ENCODE results near the gene SCARB2. TPM values are rescaled to one million over a fixed set of nuclear protein-coding genes. Genes with fewer than 3 reads are reported as not detected.

Gene SCARB2
- total and polyA plus RNA-seq, 2 of the 4 experiments (the other 2 are of a cell fraction): 69.2 to 102 TPM

GRCh38 chr4:76256968-76257367 is 43.3 kb upstream of the SCARB2 start:
- TF ChIP-seq RCOR1 (IDR thresholded peaks at IDR 0.05; ENCODE audit: insufficient replicate concordance, low read length): no peak
- no peak for TF ChIP-seq BHLHE40 (IDR thresholded peaks at IDR 0.05; ENCODE audit: low read depth, low read length)
- no peak for TF ChIP-seq NFE2L2 (IDR thresholded peaks at IDR 0.05; ENCODE audit: low read depth, low read length)
- no peak for TF ChIP-seq MXI1 (IDR thresholded peaks at IDR 0.05; ENCODE audit: borderline replicate concordance, low read depth, low read length)
- no peak for TF ChIP-seq MAFK (IDR thresholded peaks at IDR 0.05; ENCODE audit: low read depth, low read length)
- TF ChIP-seq CEBPB (IDR thresholded peaks at IDR 0.05; ENCODE audit: low read depth, low read length): no peak
- no peak for TF ChIP-seq POLR2A (IDR thresholded peaks at IDR 0.05; ENCODE audit: low read depth, low read length)
- TF ChIP-seq RAD21 (IDR thresholded peaks at IDR 0.05; ENCODE audit: low read length): no peak
- TF ChIP-seq SMC3 (IDR thresholded peaks at IDR 0.05; ENCODE audit: low read depth, low read length): no peak
- TF ChIP-seq CTCF (conservative IDR thresholded peaks at IDR 0.05; ENCODE audit: low read depth, low read length): no peak
- no peak for TF ChIP-seq USF2 (IDR thresholded peaks at IDR 0.05; ENCODE audit: low read depth, low read length)
- Histone ChIP-seq H3K4ac (ENCODE audit: low read depth, low read length) (no peak overlapping the region), H4K8ac (ENCODE audit: low read depth in 2 of 2, low read length in 2 of 2) (no peak overlapping the region), H3K9me3 (ENCODE audit: control insufficient read depth, insufficient read depth, low read length) (no peaks in the 10 kb centered on the region), H2AK9ac (replicated peaks; ENCODE audit: low read depth, low read length, poor library complexity) (no peak overlapping the region), H2BK20ac (ENCODE audit: low read depth, low read length) (no peak overlapping the region), H3K18ac (ENCODE audit: low read depth, low read length) (no peak overlapping the region), H3K36me3 (ENCODE audit: control insufficient read depth, insufficient read depth, low read length) (no peaks in the 10 kb centered on the region), H4K91ac (ENCODE audit: insufficient read depth, low read depth, low read length) (no peak overlapping the region), H2BK5ac (ENCODE audit: low read depth, low read length, poor library complexity, severe bottlenecking) (no peak overlapping the region), H3K4me3 (ENCODE audit: insufficient read depth, low read depth, low read length) (no peak overlapping the region), H3K27ac (ENCODE audit: insufficient read depth, low read length) (no peak overlapping the region), H2AFZ (replicated peaks; ENCODE audit: low read length, poor library complexity) (no peak overlapping the region), H3K9me1 (ENCODE audit: insufficient read depth, low read length) (no peaks in the 10 kb centered on the region), H2AK5ac (ENCODE audit: low read depth, low read length) (no peak overlapping the region), H2BK120ac (ENCODE audit: low read depth, low read length) (no peak overlapping the region), H3K27me3 (ENCODE audit: control insufficient read depth, insufficient read depth, low read length) (peaks cover 48% of the 10 kb centered on the region), H3K23ac (ENCODE audit: low read depth, low read length) (no peak overlapping the region), H3K56ac (ENCODE audit: extremely low read depth, insufficient read depth, low read length) (no peak overlapping the region), H3K4me2 (ENCODE audit: low read depth, low read length) (no peak overlapping the region), H3K14ac (replicated peaks; ENCODE audit: low read depth, low read length) (no peak overlapping the region), H4K5ac (ENCODE audit: low read depth, low read length) (no peak overlapping the region), H3K9ac (ENCODE audit: low read depth, low read length) (no peak overlapping the region), H3K79me1 (ENCODE audit: low read depth in 1 of 2, low read length in 2 of 2) (no peaks in the 10 kb centered on the region), H3K4me1 (ENCODE audit: control insufficient read depth, insufficient read depth, low read length) (no peaks in the 10 kb centered on the region), H2BK15ac (ENCODE audit: low read depth, low read length) (no peak overlapping the region), H4K20me1 (ENCODE audit: insufficient read depth, low read length) (no peaks in the 10 kb centered on the region)
- ATAC-seq (ENCODE audit: low read depth): no peak
- intact Hi-C loops (cut with micrococcal nuclease): no loop called here
- no peak for DNase-seq
- no CpG with 5 or more reads among the region's 1 CpG for WGBS, 2 experiments (ENCODE audit: extremely low coverage in 2 of 2, insufficient read length in 1 of 2)
- dilution Hi-C loops (cut with HindIII; ENCODE audit: low sequenced_read_pairs, unreplicated experiment): no loop called here
- in situ Hi-C loops (cut with MboI; ENCODE audit: low sequenced_read_pairs): no loop called here
- ChIA-PET POLR2A (ENCODE audit: unreplicated experiment) (no interaction called here), CTCF (no interaction called here)
- no TSS peak for BruUV-seq (replicated peaks)
